GM21528 (cell line): ENCODE data around the gene ASTN2.

Experiments
- ATAC-seq: cut with Tn5 transposase; IDR thresholded peaks from one replicate; pipeline ENCODE4 v1.9.1; 2021; ENCODE audit warnings: mild to moderate bottlenecking, moderate library complexity; ENCODE audit not compliant: unreplicated experiment, low FRiP score

The ASTN2 gene

DNA sequence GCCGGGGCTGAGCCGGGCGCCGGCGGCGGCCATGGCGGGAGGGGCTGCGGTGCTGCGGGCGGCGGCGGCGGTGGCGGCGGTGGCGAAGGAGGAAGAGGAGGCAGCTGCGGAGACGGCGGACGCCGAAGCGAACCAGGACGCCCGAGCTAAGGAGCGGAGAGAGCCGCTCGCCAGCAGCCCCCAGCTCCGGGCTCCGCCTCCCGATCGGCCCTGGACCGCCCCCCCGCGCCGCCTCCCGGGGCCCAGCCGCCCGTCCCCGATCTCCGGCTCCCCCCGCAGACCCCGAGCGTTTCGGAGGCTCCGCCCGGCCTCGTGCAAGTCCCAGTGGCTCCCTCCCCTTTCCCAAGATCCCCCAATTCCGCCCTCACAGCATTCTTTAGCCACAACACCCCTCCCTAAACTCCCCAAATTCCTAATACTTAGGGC, at the start of gene ASTN2:
Gene ASTN2 (minus strand): TSS at position 152 of the 426 bp plus-strand sequence. CDS start 119 bp downstream, at position 33.
- ATAC-seq = no peak

- ATAC-seq = no peak
Observed at GRCh38 chr9:117462861-117463260, 48.0 kb upstream of the ASTN2 start.

DNA sequence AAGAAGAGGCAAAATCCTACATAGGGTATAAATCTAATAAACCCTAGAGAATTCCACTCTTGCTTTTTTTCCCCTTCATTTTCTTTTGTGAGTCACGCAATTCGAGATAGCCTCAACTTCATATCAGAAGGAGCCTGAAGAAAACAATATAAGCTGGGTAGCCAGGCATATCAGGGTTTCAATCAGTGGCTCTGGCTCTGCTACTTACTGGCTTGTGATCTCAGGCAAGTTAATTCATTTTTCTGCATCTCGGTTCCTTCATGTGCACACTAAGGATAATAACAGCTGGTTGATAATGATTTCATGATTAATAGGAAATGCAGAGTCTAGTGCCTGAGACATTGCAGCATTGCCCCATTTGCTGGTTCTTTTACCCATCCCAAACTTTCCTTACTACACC, 46.5 kb upstream of the ASTN2 start:
- ATAC-seq = no peak

DNA sequence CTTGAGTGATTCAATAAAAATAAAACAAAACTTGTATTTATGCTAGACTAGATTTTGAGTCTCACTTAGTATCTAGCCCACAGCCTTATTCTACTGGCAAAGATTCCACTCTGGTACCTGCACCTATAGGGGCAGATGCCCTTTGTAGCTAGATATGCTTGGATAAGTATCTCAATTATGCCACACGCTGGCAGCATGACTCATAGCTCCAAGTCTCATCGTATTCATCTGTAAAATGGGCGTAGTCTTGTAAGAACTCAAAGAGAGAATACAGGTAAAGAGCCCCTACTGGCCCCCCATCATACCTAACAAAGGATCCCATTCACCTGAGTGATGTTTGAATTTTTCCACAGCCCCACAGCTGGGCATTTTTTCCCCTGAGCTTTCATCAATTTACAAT, 45.9 kb upstream of the ASTN2 start:
- ATAC-seq = no peak

- ATAC-seq = no peak
Observed at GRCh38 chr9:117459913-117460312, 45.1 kb upstream of the ASTN2 start.

- ATAC-seq = no peak
Observed at GRCh38 chr9:117458066-117458465, 43.2 kb upstream of the ASTN2 start.

DNA sequence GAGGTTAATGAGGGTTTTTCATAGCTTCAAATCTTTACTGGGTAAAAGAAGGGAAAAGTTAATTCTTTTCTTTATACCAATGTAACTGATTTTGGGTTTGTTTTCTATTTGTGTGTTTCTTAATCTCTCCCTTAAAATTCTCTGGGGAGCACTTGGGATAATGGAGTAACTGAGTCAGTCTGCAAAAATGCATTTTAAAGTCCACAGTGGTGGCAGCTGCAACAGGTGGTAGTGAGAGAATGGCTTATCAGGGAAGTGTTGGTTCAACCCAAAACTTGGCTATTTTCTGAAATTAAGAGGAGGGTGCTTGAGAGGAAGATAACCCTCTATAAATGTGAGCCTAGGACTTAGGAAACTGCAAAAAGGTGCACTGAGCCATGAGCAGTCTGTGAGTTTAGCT, 39.9 kb upstream of the ASTN2 start:
- ATAC-seq = no peak

- ATAC-seq = no peak
Observed at GRCh38 chr9:117453737-117454136, 38.9 kb upstream of the ASTN2 start.

DNA sequence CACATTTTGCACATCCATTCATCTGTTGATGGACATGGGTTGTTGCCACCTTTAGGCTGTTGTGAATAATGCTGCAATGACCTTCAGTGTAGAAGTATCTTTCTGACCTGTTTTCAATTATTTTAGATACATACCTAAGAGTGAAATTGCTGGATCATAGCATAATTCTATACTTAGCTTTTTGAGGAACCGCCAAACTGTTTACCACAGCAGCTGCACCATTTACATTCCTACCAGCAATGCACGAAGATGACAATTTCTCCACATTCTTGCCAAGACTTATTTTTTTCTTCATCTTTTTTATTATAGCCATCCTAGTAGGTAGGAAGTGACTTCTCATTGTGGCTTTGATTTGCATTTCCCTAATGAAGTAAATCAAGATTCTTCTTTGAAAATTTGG, 36.5 kb upstream of the ASTN2 start:
- ATAC-seq = no peak

GRCh38 chr9:117448066-117448465, 33.2 kb upstream of the ASTN2 start:
- no peak for ATAC-seq

DNA sequence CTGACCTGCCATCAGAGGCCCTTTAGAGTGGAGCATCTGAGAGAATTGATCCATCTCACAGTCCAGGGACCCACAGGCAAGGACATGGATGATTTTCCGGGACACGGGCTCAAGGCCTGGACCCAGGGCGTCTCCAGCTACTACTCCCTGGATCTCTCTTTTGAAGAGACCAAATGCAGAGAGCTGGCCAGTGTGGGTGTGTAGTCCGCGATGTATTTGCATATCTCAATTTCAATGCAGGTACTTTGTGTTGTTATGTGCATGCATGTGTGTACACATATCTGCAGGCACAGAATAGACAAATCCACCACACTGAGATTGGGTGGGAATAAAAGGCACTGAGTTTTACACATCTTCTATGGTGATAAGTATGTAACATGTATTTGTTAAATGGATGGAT, 30.8 kb upstream of the ASTN2 start:
- no peak for ATAC-seq

DNA sequence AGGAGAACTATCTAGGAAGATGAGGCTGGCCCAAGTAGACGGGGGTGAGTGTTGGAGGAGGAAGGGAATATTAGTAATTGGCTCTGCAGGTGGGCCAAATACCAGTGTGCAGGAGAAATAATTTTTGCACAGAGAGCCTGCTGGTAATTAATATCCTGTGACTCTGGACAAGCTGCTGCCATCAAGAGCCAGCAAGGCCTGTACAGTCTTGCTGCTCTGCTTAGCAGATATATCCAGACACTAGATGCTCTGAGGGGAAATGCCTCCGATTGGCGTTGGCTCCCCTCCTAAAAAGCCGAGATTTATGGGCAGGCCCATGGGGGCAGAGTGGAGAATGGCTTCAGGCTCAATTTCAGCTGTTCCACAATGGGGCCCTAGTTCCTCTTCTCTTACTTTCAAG, 29.6 kb upstream of the ASTN2 start:
- ATAC-seq = no peak

DNA sequence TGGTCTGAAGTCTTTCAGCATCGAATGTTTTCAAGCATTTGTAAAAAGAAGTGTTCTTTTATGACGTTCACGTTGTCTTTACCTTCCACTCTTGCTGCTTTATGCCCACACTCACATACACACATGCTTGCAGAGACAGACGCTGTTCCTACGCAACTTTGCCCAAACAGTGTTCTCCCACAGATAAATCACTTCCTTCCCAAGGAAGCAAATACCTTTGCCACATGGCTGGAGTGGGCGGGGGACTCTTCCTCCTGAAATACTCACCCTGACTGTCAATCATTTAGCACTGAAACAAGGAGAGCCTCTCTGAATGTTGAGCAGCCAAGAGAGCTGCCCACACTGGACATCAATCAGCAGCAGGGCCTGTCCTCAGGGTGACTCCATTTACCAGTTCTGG, 22.4 kb upstream of the ASTN2 start:
- ATAC-seq = no peak

GRCh38 chr9:117435630-117436261, 20.9 kb upstream of the ASTN2 start:
- no peak for ATAC-seq

DNA sequence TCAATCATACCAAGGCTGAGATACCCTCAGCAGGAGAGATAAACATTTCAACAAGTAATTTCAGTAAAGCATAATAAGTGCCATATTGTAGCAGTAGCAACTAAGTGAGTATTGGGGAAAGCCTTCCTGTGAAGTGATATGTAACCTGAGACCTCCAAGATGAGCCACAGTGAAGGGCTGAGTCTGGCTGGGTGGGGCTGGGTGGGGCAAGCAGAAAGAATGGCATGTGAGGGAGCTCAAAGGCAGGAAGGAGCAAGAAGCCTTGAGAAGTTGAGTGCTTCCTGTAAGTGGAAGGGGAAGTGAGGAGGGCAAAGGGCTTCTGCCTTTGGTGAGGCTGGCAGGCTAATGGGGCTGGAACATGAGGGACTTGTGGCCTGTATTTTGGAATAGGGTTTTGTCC, 19.7 kb upstream of the ASTN2 start:
- no peak for ATAC-seq

DNA sequence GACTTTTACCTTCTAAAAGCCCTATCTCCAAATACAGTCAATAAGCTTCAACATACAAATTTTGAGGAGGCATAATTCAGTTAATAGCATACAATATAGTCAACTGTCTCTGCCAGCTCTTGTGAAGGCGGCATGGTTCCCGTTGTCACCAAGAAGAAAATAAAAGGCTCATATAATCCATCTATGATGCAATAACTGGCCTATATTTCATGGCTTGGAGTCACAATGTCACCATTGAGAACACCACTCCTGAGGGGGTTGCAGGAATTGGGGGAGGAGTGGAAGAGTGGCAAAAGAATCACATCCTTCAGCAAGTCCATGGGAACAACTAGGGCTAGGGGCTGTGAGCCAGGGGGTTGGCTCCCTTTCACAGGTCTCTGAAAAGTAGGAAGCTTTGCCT, 16.0 kb upstream of the ASTN2 start:
- no peak for ATAC-seq

GRCh38 chr9:117427357-117427913, 12.6 kb upstream of the ASTN2 start:
- ATAC-seq = no peak

DNA sequence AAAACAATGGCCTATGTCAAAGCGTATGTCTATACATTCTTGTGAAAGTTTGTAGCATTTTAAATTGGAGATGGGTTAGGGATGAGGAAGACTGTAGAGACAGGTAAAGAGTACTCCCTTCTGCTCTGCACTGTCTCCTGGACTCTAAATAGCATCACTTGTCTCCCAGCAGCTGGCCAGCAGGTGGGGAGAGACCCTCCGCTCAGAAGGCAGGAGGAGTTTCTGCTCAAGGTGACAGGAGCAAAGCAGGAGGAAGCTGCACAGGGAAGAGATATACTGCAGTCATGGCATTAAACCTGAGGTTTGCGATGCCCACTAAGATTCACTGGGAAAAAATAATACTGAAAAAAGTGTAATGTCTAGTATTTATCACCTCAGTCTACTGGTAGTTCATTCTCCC, 10.7 kb upstream of the ASTN2 start:
- ATAC-seq = no peak

DNA sequence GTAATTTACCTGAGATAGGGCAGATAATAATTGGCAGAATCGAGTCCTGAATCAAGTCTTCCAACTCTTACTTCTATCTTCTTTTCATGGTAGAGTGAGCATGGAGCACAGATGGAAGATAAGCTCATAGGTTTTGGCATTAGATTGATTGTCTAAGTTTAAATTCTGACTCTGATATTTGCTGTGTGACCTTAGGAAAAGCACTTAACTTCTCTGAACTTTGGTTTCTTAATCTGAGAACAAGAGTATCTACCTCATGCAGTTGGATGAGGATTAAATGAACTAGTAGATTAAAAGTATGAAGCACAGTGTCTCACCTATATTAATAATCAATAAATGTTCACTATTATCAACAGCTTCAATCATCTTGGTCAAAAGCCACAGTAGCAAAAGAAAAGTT, 9.4 kb upstream of the ASTN2 start:
- no peak for ATAC-seq

DNA sequence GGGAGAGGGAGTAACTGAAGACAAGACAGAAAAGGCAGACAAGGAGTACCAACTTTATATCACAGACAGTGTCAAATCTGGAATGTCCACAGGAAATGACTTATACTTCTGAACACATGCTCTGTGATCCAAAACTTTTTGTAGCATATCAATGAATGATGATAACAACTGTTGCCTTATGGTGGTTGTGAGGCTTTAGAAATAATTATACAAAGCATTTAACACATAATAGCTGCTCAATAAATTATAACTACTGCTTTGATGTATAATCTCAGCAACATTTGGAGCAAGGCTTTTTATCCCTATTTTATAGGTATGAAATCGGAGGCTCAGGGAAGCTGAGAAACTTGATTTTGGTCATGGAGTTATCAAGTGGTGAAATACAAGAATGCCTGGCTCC, 3.3 kb upstream of the ASTN2 start:
- no peak for ATAC-seq

- ATAC-seq = no peak
Observed at GRCh38 chr9:117416856-117417255, 2.0 kb upstream of the ASTN2 start.

DNA sequence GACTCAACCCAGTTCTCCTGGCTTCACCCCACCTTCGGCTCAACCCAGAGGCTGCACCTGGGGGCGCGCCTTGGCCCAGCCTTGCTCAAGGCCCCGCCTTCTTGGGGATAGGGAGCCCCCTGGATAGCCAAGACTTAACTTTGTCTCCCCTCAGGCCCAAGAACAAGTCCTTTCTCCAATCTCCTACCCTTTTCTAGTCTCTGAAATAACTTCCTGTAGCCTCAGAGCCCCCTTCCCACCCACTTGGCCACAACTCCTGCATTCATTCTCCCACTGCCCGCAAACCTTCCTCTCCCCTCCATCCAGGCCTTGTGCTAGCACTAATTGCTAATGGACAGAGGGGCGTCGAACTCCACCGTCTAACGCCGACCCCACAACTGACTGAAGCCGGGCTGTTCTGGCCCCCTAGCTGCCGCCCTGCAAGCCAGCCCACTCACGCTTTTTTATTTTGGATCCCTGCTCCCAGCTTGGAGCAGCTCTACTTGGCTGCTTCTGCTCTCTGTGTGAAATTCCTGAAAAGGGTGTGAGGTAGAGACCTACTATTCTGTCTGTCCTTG, 579 bp upstream of the ASTN2 start:
- no peak for ATAC-seq
